Astrocyte of the cerebellum (primary cell): ENCODE results near the gene SERPINE1.

Experiments
- DNase-seq: peaks from one replicate; pipeline ENCODE4 v3.0.0-alpha.2; 2011; ENCODE audit warnings: low read depth
- H3K4me3 ChIP-seq: 2 replicates; pipeline ENCODE4 v1.5.1; 2011; ENCODE audit warnings: mild to moderate bottlenecking, low read depth, low read length, moderate library complexity
- CTCF ChIP-seq: IDR thresholded peaks from 2 replicates; pipeline ENCODE4 v1.5.1; 2012; ENCODE audit warnings: low read length, low read depth, moderate library complexity, mild to moderate bottlenecking; ENCODE audit errors: missing control alignments
- in situ Hi-C: cut with HindIII; loops from 2 replicates; pipeline ENCODE4 v1.10.0; 2017; ENCODE audit warnings: low sequenced_read_pairs

Gene SERPINE1

GRCh38 chr7:101185258-101185839 is 58.4 kb downstream of the SERPINE1 start:
- no peak overlapping the region for H3K4me3 ChIP-seq
- TF ChIP-seq CTCF: no peak
- in situ Hi-C loops: no loop called here
- no peak for DNase-seq

GRCh38 chr7:101186194-101186593 is 59.3 kb downstream of the SERPINE1 start:
- TF ChIP-seq CTCF: no peak
- in situ Hi-C loops: no loop called here
- no peak overlapping the region for H3K4me3 ChIP-seq

DNA sequence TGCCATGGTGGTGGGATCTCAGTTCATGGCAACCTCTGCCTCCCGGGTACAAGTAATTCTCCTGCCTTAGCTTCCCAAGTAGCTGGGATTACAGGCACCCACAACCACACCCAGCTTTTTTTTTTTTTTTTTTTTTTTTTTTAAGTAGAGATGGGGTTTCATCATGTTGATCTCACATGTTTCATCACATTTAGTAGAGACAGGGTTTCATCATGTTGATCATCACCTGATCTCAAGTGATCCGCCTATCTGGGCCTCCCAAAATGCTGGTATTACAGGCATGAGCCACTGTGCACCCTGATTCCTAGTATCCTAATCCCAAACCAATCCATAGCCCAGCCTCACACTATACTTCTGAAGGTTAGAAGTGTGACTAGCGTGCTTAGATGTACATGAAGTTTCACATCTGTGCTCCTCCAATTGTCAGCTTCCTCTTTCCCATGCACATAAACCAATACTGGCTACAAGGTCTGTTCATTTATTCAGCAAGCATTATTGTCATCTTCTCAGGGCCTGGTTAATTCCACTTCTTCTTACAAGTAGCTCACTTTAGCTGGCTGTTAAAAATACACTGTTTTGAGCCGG is 60.0 kb downstream of the SERPINE1 start:
- no peak for DNase-seq
- H3K4me3 ChIP-seq: no peak overlapping the region
- in situ Hi-C loops: no loop called here
- no peak for TF ChIP-seq CTCF

More at GRCh38 chr7:101186194-101186593, 59.3 kb downstream of the SERPINE1 start:
- no peak for DNase-seq
